Stomach (tissue), 4 donors: Measurements from ENCODE around the gene MCOLN3.
"Not testable (repeated sequence)": the region's sequence is repeated elsewhere in the genome, so short reads cannot be mapped to it uniquely, and the experiment has no call there.

Source experiments
- CTCF ChIP-seq, 7 experiments: fragments of 450-650 bp in 4 of 7; fragments of 200-600 bp in 3 of 7; sonication (generic) in 3 of 7; IDR thresholded peaks; one replicate each; pipeline ENCODE4 v1.5.1; 2016 to 2019; ENCODE audit warnings: antibody characterized with exemption in 7 of 7, control low read depth in 2 of 7, mild to moderate bottlenecking in 1 of 7
- EP300 ChIP-seq: sonication (generic); formaldehyde crosslinking; IDR thresholded peaks from one replicate; pipeline ENCODE4 v1.6.1; 2017; ENCODE audit warnings: antibody characterized with exemption
- POLR2A ChIP-seq, 4 donors: fragments of 450-650 bp; IDR thresholded peaks; one replicate each; pipeline ENCODE4 v1.6.1; 2016; ENCODE audit warnings: antibody characterized with exemption in 4 of 4, control low read depth in 2 of 4, mild to moderate bottlenecking in 1 of 4, moderate library complexity in 1 of 4
- POLR2AphosphoS5 ChIP-seq, 3 donors: sonication (generic); formaldehyde crosslinking; IDR thresholded peaks; one replicate each; pipeline ENCODE4 v1.6.1; 2016; ENCODE audit warnings: antibody characterized with exemption in 3 of 3

GRCh38 chr1:85005641-85006040 lies 42.7 kb downstream of the MCOLN3 start:
- not testable (repeated sequence) for TF ChIP-seq CTCF (IDR thresholded peaks at IDR 0.05); POLR2A (IDR thresholded peaks at IDR 0.05); EP300; POLR2AphosphoS5 (IDR thresholded peaks at IDR 0.05)
